Mesothelial cell of epicardium (in vitro differentiated cells): ENCODE results near the gene LIPM. TPM values are rescaled to one million over a fixed set of nuclear protein-coding genes. Genes with fewer than 3 reads are reported as not detected.

ENCODE experiments used
- DNase-seq, 2 experiments: peaks; one replicate each; pipeline ENCODE4 v3.0.0; 2021; ENCODE audit warnings: low spot score in 2 of 2; ENCODE audit not compliant: unreplicated experiment in 2 of 2
- H3K27ac Mint-ChIP-seq: 2 replicates; pipeline ENCODE4 v1.8.0; 2021; ENCODE audit warnings: mixed read lengths
- H3K27me3 Mint-ChIP-seq: 2 replicates; pipeline ENCODE4 v1.8.0; 2021; ENCODE audit warnings: low read depth, mixed read lengths
- H3K36me3 Mint-ChIP-seq: 2 replicates; pipeline ENCODE4 v1.8.0; 2021; ENCODE audit warnings: mixed read lengths
- H3K4me1 Mint-ChIP-seq: 2 replicates; pipeline ENCODE4 v1.8.0; 2021; ENCODE audit warnings: mixed read lengths
- H3K4me3 Mint-ChIP-seq: 2 replicates; pipeline ENCODE4 v1.8.0; 2021; ENCODE audit warnings: mild to moderate bottlenecking, moderate library complexity, mixed read lengths
- H3K9me3 Mint-ChIP-seq: 2 replicates; pipeline ENCODE4 v1.8.0; 2021; ENCODE audit warnings: mixed read lengths
- total RNA-seq: library from RNA; stranded (reverse); gene quantifications from 3 replicates; pipeline ENCODE4 v1.2.1, GENCODE V29; 2021
- TF ChIP-seq, protein P1 (sequence below): fragments of 200-600 bp; sonication (generic); IDR thresholded peaks from one replicate; pipeline ENCODE4 v1.5.0; 2021; ENCODE audit warnings: antibody characterized with exemption; ENCODE audit not compliant: unreplicated experiment

LIPM gene
- total RNA-seq, 1 donor from 2014 or later: not detected

DNA sequence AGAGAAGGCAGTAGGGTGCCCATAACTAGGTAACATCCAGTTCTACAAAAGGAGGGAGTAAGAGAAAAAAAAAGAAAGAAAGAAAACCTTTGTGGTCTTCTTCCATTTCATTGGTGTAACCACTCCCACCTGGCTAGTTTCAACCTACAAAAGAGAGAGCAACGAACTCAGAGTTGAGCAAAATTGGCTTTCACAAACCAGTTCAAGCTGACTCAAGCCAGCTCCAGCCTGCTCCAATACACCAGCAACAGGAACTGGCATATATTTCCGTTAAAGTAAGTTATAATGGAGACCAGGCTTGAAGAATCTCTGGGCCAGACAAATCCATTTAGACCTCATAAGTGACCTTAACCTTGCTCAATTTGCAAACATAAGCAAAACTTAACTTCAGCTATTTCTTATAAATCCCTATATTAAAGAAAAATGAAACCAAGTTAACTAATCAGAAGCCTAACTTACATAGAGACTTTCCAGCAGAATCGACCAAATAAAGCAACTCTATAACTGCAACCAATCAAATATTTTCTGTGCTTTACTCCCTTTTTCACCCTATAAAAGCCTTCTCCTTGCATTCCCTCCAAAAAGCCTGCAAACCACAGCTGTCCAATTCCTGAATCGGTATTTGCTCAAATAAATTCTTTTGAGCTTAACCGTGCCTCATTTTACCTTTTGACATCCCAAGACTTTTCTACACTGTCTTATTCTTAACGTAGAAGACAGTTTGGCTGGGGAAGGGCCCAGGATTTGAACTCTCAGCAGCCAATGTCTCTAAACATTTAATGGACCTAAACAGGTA lies 39.0 kb downstream of the LIPM start:
- Mint-ChIP-seq H3K27ac (no peak overlapping the region), H3K4me3 (no peak overlapping the region), H3K36me3 (no peaks in the 10 kb centered on the region), H3K9me3 (peaks cover 5% of the 10 kb centered on the region), H3K27me3 (peaks cover 13% of the 10 kb centered on the region), H3K4me1 (no peaks in the 10 kb centered on the region)
- no peak for DNase-seq
- TF ChIP-seq, protein P1, sequence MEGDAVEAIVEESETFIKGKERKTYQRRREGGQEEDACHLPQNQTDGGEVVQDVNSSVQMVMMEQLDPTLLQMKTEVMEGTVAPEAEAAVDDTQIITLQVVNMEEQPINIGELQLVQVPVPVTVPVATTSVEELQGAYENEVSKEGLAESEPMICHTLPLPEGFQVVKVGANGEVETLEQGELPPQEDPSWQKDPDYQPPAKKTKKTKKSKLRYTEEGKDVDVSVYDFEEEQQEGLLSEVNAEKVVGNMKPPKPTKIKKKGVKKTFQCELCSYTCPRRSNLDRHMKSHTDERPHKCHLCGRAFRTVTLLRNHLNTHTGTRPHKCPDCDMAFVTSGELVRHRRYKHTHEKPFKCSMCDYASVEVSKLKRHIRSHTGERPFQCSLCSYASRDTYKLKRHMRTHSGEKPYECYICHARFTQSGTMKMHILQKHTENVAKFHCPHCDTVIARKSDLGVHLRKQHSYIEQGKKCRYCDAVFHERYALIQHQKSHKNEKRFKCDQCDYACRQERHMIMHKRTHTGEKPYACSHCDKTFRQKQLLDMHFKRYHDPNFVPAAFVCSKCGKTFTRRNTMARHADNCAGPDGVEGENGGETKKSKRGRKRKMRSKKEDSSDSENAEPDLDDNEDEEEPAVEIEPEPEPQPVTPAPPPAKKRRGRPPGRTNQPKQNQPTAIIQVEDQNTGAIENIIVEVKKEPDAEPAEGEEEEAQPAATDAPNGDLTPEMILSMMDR: no peak

DNA sequence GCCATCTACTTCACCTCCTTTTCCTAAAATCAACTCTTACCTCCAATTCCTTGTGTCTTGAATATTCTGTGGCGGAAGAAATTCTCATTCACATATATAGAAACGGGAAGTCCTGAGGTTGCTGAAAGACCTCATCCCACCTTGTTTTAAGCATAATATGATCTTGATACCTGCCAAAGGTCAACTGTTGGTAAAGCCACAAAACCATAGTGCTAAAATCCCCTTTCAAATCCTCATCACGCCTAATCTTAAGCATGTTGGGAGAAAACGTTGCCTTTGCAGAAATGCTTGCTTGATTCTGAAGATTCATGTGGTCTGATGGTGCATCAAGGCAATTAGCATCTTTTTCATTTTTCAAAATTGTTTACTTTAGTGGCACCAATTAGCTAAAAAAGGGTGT lies 40.6 kb downstream of the LIPM start:
- Mint-ChIP-seq H3K9me3 (peaks cover 10% of the 10 kb centered on the region), H3K27ac (no peak overlapping the region), H3K27me3 (peaks cover 13% of the 10 kb centered on the region), H3K36me3 (no peaks in the 10 kb centered on the region), H3K4me3 (no peak overlapping the region), H3K4me1 (no peaks in the 10 kb centered on the region)
- TF ChIP-seq, protein P1: no peak
- no peak for DNase-seq

GRCh38 chr10:88848499-88848898 lies 46.0 kb downstream of the LIPM start:
- TF ChIP-seq, protein P1: no peak
- Mint-ChIP-seq H3K4me3 (no peak overlapping the region), H3K36me3 (no peaks in the 10 kb centered on the region), H3K4me1 (peaks cover 20% of the 10 kb centered on the region), H3K27me3 (peaks cover 5% of the 10 kb centered on the region), H3K27ac (no peak overlapping the region), H3K9me3 (peaks cover 10% of the 10 kb centered on the region)
- no peak for DNase-seq

DNA sequence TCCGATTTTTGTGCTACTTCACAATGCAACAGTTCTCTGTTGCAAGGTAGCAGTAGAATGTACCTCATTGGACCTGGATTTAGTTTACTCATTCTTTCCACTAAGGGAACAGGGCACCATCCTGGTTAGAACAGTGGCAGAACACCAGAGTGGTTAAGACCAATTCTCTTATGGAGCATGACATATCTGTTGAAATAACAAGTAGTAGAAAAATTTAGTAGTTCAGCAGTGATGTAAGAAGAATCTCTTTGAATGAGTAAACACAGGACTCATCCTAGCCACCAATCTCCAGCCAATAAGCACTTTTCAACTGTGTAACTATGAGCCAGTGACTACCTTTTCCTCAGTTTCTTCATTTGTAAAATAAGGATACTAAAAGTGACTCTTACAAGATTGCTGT lies 46.7 kb downstream of the LIPM start:
- H3K36me3 Mint-ChIP-seq: no peaks in the 10 kb centered on the region
- no peak for DNase-seq
- H3K9me3 Mint-ChIP-seq: peaks cover 10% of the 10 kb centered on the region
- H3K27me3 Mint-ChIP-seq: no peaks in the 10 kb centered on the region
- TF ChIP-seq, protein P1: no peak
- no peak overlapping the region for H3K4me3 Mint-ChIP-seq
- H3K4me1 Mint-ChIP-seq: peaks cover 20% of the 10 kb centered on the region
- H3K27ac Mint-ChIP-seq: no peak overlapping the region

GRCh38 chr10:88850712-88851111 lies 48.2 kb downstream of the LIPM start:
- Mint-ChIP-seq H3K9me3 (peaks cover 9% of the 10 kb centered on the region), H3K36me3 (no peaks in the 10 kb centered on the region), H3K4me3 (no peak overlapping the region), H3K27ac (no peak overlapping the region), H3K27me3 (no peaks in the 10 kb centered on the region), H3K4me1 (peaks cover 28% of the 10 kb centered on the region)
- DNase-seq: no peak
- TF ChIP-seq, protein P1: no peak

GRCh38 chr10:88851706-88852105 lies 49.2 kb downstream of the LIPM start, which contains the start of gene ANKRD22:
Gene ANKRD22 (minus strand): TSS chr10:88851844. CDS start chr10:88851607, 237 bp downstream.
- no peak for DNase-seq
- Mint-ChIP-seq H3K4me1 (peaks cover 28% of the 10 kb centered on the region), H3K9me3 (peaks cover 4% of the 10 kb centered on the region), H3K27ac (peak within 1 kb of the TSS; percentile 71), H3K36me3 (no peaks in the 10 kb centered on the region), H3K4me3 (no peak within 1 kb of the TSS), H3K27me3 (no peaks in the 10 kb centered on the region)
- TF ChIP-seq, protein P1: no peak
